Measurements from ENCODE around the gene CACNA1S. TPM values are rescaled to one million over a fixed set of nuclear protein-coding genes. Genes with fewer than 3 reads are reported as not detected.

The CACNA1S gene
- total and polyA plus RNA-seq, 7 donors = 0.01 TPM; not detected in 6

- DNase-seq = no peak
- Histone ChIP-seq H3K4me3 (no peak overlapping the region), H3K9me3 (no peaks in the 10 kb centered on the region), H3K4me1 (peaks cover 0 to 11% (median 6%) of the 10 kb centered on the region in 4 donors), H3K27me3 (peaks cover 0 to 29% (median 6%) of the 10 kb centered on the region in 3 donors), H3K27ac (no peak overlapping the region), H3K36me3 (no peaks in the 10 kb centered on the region)
- 90 to 91% methylated on average over 3 of the region's 3 CpGs for WGBS, 2 donors
- intact Hi-C loops (cut with DNase I) = no loop called here
- TF ChIP-seq POLR2AphosphoS5 (IDR thresholded peaks at IDR 0.05) = no peak
- TF ChIP-seq CTCF (IDR thresholded peaks at IDR 0.05) = no peak
- no peak for TF ChIP-seq EP300 (IDR thresholded peaks at IDR 0.05)
- TF ChIP-seq POLR2A (IDR thresholded peaks at IDR 0.05) = no peak
These were observed 97.4 kb downstream of the CACNA1S start for GRCh38 chr1:201014816-201015200.

DNA sequence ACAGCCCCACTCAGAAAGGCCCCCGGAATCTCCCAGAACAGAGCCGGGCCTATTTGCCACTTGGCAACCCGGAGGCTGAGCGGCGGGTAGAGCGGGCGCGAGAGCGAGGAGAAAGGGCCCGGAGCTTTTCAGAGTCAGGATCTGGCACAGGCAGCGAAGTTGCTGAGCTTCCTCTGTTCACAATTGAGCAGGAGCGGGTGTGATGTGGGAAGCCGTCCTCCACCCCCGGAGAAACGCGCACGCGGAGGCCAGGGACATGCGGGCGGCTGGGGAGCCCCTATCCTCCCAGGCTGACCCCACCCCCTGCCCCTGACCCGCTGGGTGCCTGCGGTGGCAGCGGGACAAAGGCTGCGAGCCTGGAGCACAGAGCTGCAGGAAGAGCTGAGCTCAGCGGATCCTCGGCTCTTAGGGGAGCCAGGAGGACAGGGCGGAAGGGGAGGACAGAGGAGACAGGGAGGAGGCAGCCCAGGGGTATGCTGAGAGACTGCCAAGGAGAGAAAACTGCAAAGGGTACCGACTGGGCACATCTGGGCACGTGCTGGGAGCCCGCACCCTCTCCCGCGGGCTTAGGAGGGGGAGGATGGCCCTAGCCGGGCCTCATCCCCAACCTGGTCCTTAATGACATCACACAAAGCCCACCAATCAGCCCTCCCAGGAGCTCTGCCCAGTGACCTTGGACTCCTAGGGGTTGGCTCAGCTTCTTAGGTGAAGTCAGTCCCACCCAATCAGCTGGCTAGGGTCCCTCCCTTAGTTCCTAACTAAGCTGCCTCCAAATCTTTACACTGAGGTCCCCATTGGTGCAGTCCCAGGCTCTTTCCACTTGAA, 98.0 kb downstream of the CACNA1S start:
- TF ChIP-seq CTCF (IDR thresholded peaks at IDR 0.05) = no peak
- TF ChIP-seq POLR2A (IDR thresholded peaks at IDR 0.05) = no peak
- no peak for TF ChIP-seq EP300 (IDR thresholded peaks at IDR 0.05)
- no peak for TF ChIP-seq POLR2AphosphoS5 (IDR thresholded peaks at IDR 0.05)
- peaks cover 0 to 26% (median 6%) of the 10 kb centered on the region in 3 donors for H3K27me3 ChIP-seq
- no peak overlapping the region for H3K27ac ChIP-seq
- no peaks in the 10 kb centered on the region for H3K36me3 ChIP-seq
- intact Hi-C loops (cut with DNase I) = no loop called here
- no peaks in the 10 kb centered on the region for H3K9me3 ChIP-seq
- 85 to 90% methylated on average over 33 of the region's 33 CpGs for WGBS, 2 donors
- peaks cover 0 to 11% (median 6%) of the 10 kb centered on the region in 4 donors for H3K4me1 ChIP-seq
- no peak overlapping the region for H3K4me3 ChIP-seq
- no peak for DNase-seq

GRCh38 chr1:201013031-201013485, 99.2 kb downstream of the CACNA1S start:
- Histone ChIP-seq H3K36me3 (no peaks in the 10 kb centered on the region), H3K4me1 (peaks cover 0 to 11% (median 6%) of the 10 kb centered on the region in 4 donors), H3K27me3 (peaks cover 0 to 24% (median 6%) of the 10 kb centered on the region in 3 donors), H3K27ac (no peak overlapping the region), H3K4me3 (no peak overlapping the region), H3K9me3 (no peaks in the 10 kb centered on the region)
- WGBS, 2 donors = 29 to 49% methylated on average over 4 of the region's 4 CpGs
- no peak for DNase-seq
- intact Hi-C loops (cut with DNase I) = no loop called here
- TF ChIP-seq POLR2AphosphoS5 (IDR thresholded peaks at IDR 0.05) = no peak
- no peak for TF ChIP-seq CTCF (IDR thresholded peaks at IDR 0.05)
- no peak for TF ChIP-seq EP300 (IDR thresholded peaks at IDR 0.05)
- TF ChIP-seq POLR2A (IDR thresholded peaks at IDR 0.05) = no peak

DNA sequence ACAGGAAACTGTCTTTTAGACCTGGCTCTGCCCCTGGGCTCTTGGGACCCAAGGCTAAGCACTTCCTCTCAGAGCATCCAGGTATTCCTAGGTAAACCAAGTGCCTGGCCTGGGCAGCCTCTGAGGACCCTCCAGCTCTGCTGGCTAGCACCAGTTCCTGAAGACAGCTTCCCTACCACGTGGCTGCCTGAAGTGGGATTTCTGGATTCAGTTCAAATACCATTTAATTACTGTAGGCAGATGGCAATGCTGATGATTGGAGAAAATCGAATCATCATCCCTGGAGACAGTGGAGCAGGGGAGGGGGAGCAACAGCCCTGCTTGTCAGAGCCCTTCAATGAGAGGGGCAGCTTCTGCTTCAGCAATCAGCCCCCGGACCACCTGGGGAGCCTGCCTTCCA, 100.6 kb downstream of the CACNA1S start:
- no peak overlapping the region for H3K4me3 ChIP-seq
- no peaks in the 10 kb centered on the region for H3K36me3 ChIP-seq
- WGBS, 2 donors = 57 to 75% methylated on average over 3 of the region's 3 CpGs
- no peak overlapping the region for H3K27ac ChIP-seq
- intact Hi-C loops (cut with DNase I) = no loop called here
- no peak for DNase-seq
- no peaks in the 10 kb centered on the region for H3K9me3 ChIP-seq
- TF ChIP-seq POLR2AphosphoS5 (IDR thresholded peaks at IDR 0.05) = no peak
- TF ChIP-seq CTCF (IDR thresholded peaks at IDR 0.05) = no peak
- TF ChIP-seq EP300 (IDR thresholded peaks at IDR 0.05) = no peak
- no peak for TF ChIP-seq POLR2A (IDR thresholded peaks at IDR 0.05)
- H3K27me3 ChIP-seq = peaks cover 0 to 18% (median 6%) of the 10 kb centered on the region in 3 donors
- H3K4me1 ChIP-seq = peaks cover 0 to 8% (median 6%) of the 10 kb centered on the region in 4 donors

Data from sigmoid colon (tissue), 7 donors.